HUES6 (cell line): Measurements from ENCODE around the gene SLC25A22.

Experiments
- H3K27ac ChIP-seq: 2 replicates; pipeline ENCODE4 v1.7.0; 2013; ENCODE audit warnings: low read depth, mild to moderate bottlenecking, low read length, inconsistent platforms
- H3K27me3 ChIP-seq: 2 replicates; pipeline ENCODE4 v1.6.1; 2013; ENCODE audit warnings: low read length; ENCODE audit not compliant: control insufficient read depth, insufficient read depth
- H3K36me3 ChIP-seq: 2 replicates; pipeline ENCODE4 v1.6.1; 2013; ENCODE audit warnings: low read length; ENCODE audit not compliant: control insufficient read depth, insufficient read depth
- H3K4me1 ChIP-seq: 2 replicates; pipeline ENCODE4 v1.6.1; 2013; ENCODE audit warnings: low read length; ENCODE audit not compliant: control insufficient read depth, insufficient read depth
- H3K4me3 ChIP-seq: 2 replicates; pipeline ENCODE4 v1.5.1; 2013; ENCODE audit warnings: low read depth, low read length
- H3K9ac ChIP-seq: one replicate; pipeline ENCODE4 v1.6.1; 2013; ENCODE audit warnings: mild to moderate bottlenecking, low read length
- H3K9me3 ChIP-seq: 2 replicates; pipeline ENCODE4 v1.6.1; 2013; ENCODE audit warnings: low read depth, low read length; ENCODE audit not compliant: control insufficient read depth, insufficient read depth

Gene SLC25A22

GRCh38 chr11:826836-827145 is 28.7 kb upstream of the SLC25A22 start:
- Histone ChIP-seq H3K27ac (no peak overlapping the region), H3K9me3 (no peaks in the 10 kb centered on the region), H3K9ac (no peak overlapping the region), H3K4me1 (peaks cover 41% of the 10 kb centered on the region), H3K27me3 (peaks cover 67% of the 10 kb centered on the region), H3K36me3 (peaks cover 15% of the 10 kb centered on the region; the same call in 1 of the 2 replicates), H3K4me3 (peak overlapping the region; percentile 51)

DNA sequence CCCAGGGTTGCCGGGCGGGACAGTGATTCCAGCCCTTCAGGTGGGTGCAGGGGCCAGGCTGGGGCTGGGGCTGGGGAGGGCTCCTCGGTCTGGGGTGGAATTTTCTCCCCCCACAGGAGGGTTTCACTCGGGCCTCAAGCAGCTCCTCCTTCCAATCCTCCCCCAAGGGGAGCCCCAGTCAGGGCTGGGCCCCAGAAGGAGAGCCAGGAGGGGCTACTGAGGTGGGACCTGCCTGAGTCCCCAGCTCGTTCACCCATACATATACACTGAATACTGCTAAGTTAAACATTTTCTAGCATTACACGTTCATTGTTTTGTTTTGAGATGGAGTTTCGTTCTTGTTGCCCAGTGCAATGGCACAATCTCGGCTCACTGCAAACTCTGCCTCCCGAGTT is 28.1 kb upstream of the SLC25A22 start:
- no peak overlapping the region for H3K9ac ChIP-seq
- peaks cover 16% of the 10 kb centered on the region; the same call in 1 of the 2 replicates for H3K36me3 ChIP-seq
- peaks cover 61% of the 10 kb centered on the region for H3K27me3 ChIP-seq
- H3K9me3 ChIP-seq = no peaks in the 10 kb centered on the region
- H3K4me1 ChIP-seq = peaks cover 35% of the 10 kb centered on the region
- peak overlapping the region; percentile 51; the same call in 1 of the 2 replicates for H3K4me3 ChIP-seq
- no peak overlapping the region for H3K27ac ChIP-seq

GRCh38 chr11:825366-826226 is 27.5 kb upstream of the SLC25A22 start:
- no peak overlapping the region for H3K4me3 ChIP-seq
- H3K27me3 ChIP-seq = peaks cover 55% of the 10 kb centered on the region
- no peak overlapping the region for H3K27ac ChIP-seq
- no peaks in the 10 kb centered on the region for H3K9me3 ChIP-seq
- H3K4me1 ChIP-seq = peaks cover 30% of the 10 kb centered on the region
- no peak overlapping the region for H3K9ac ChIP-seq
- peaks cover 16% of the 10 kb centered on the region; the same call in 1 of the 2 replicates for H3K36me3 ChIP-seq

GRCh38 chr11:824942-825341 is 26.9 kb upstream of the SLC25A22 start:
- peaks cover 49% of the 10 kb centered on the region for H3K27me3 ChIP-seq
- H3K36me3 ChIP-seq = peaks cover 16% of the 10 kb centered on the region; the same call in 1 of the 2 replicates
- no peak overlapping the region for H3K27ac ChIP-seq
- H3K4me3 ChIP-seq = no peak overlapping the region
- H3K4me1 ChIP-seq = peaks cover 26% of the 10 kb centered on the region
- no peaks in the 10 kb centered on the region for H3K9me3 ChIP-seq
- no peak overlapping the region for H3K9ac ChIP-seq

GRCh38 chr11:824292-824880 is 26.3 kb upstream of the SLC25A22 start:
- no peak overlapping the region for H3K27ac ChIP-seq
- no peak overlapping the region for H3K9ac ChIP-seq
- no peaks in the 10 kb centered on the region for H3K9me3 ChIP-seq
- H3K4me1 ChIP-seq = peaks cover 21% of the 10 kb centered on the region
- peak overlapping the region; percentile 14; the same call in 1 of the 2 replicates for H3K4me3 ChIP-seq
- H3K27me3 ChIP-seq = peaks cover 43% of the 10 kb centered on the region
- peaks cover 16% of the 10 kb centered on the region; the same call in 1 of the 2 replicates for H3K36me3 ChIP-seq

DNA sequence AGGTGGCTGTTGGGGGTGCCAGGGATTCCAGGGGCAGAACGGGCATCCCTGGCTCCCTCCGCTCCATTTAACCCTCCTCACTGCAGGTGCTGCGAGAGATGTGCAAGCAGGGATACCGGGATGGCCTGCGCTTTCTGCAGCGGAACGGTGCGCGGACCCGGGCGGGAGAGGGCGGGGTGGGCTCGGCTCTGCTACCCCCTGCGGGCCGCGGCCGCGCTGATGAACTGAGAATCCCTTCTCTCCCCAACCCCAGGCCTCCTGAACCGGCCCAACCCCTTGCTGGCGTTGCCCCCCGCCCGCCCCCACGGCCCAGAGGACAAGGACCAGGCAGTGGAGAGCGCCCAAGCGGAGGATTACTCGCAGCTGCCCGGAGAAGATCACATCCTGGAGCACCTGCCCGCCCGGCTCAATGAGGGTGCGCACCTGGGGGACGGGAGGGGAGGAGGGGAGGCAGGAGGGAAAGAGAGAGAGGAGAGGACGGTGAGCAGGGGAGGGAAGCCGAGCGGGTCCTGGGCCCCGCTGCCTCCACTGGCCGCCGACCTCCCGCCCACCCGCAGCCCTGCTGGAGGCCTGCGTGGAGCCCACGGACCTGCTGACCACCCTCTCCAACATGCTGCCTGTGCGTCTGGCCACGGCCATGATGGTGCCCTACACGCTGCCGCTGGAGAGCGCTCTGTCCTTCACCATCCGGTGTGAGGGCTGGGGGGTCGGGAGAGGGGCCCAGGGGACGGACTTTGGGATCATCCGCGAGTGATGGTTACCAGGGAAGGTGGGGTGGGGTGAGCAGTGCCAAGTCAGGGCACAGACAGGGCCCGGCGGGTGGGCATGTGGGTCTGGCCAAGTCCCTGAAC is 25.6 kb upstream of the SLC25A22 start:
- H3K27me3 ChIP-seq = peaks cover 36% of the 10 kb centered on the region
- no peak overlapping the region; the same call in 1 of the 2 replicates for H3K4me3 ChIP-seq
- no peaks in the 10 kb centered on the region for H3K9me3 ChIP-seq
- peaks cover 16% of the 10 kb centered on the region; the same call in 1 of the 2 replicates for H3K36me3 ChIP-seq
- no peak overlapping the region for H3K9ac ChIP-seq
- peaks cover 19% of the 10 kb centered on the region for H3K4me1 ChIP-seq
- H3K27ac ChIP-seq = no peak overlapping the region

- Histone ChIP-seq H3K4me1 (peaks cover 10% of the 10 kb centered on the region), H3K27ac (no peak overlapping the region), H3K9me3 (no peaks in the 10 kb centered on the region), H3K36me3 (peaks cover 16% of the 10 kb centered on the region; the same call in 1 of the 2 replicates), H3K9ac (no peak overlapping the region), H3K4me3 (no peak overlapping the region), H3K27me3 (peaks cover 17% of the 10 kb centered on the region; the same call in 1 of the 2 replicates)
Observed at GRCh38 chr11:821512-822371, 23.7 kb upstream of the SLC25A22 start.

DNA sequence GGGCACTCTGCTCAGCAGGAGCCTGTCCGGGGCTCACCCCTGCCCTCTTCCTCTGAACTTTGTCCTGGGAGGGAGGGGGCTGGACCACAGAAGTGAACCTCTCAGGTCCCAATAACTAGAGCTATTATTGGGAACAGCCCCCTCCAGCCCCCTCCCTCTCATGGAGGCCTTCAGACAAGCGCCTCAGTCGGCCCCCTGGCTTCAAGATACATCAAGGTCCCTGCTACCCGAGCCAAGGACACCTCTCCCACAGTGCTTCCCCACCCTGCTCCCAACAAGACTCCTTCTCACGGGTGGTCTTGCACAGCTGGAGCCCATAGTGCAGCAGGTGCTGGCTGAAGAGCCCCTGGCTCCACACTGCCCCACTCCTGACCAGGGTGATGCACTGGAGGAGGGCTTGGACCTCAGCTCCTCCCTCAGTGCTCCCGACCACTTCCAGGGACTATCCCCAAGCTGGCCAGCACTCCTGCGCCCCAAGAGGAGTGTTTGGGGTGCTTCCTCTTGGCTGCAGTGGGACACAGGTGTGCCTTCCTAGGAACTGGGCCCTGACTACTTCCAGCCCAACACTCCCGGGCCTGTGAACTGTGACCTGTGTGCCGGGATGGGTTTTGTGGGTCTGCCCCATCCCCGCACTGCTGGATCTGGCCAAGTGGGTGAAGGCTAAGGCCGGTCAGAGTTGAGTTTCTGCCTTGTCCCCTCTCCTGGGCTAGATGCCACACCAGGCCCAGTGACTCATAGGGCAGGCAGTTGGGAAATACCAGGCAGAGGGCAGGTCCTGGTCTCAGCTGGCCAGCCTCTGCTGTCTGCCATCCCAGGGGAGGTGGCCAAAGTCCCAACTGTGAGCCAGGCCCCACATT is 22.8 kb upstream of the SLC25A22 start:
- Histone ChIP-seq H3K4me3 (peak overlapping the region; percentile 86), H3K27me3 (peaks cover 9% of the 10 kb centered on the region; the same call in 1 of the 2 replicates), H3K27ac (no peak overlapping the region), H3K4me1 (peaks cover 10% of the 10 kb centered on the region), H3K9me3 (no peaks in the 10 kb centered on the region), H3K36me3 (peaks cover 16% of the 10 kb centered on the region; the same call in 1 of the 2 replicates), H3K9ac (no peak overlapping the region)

DNA sequence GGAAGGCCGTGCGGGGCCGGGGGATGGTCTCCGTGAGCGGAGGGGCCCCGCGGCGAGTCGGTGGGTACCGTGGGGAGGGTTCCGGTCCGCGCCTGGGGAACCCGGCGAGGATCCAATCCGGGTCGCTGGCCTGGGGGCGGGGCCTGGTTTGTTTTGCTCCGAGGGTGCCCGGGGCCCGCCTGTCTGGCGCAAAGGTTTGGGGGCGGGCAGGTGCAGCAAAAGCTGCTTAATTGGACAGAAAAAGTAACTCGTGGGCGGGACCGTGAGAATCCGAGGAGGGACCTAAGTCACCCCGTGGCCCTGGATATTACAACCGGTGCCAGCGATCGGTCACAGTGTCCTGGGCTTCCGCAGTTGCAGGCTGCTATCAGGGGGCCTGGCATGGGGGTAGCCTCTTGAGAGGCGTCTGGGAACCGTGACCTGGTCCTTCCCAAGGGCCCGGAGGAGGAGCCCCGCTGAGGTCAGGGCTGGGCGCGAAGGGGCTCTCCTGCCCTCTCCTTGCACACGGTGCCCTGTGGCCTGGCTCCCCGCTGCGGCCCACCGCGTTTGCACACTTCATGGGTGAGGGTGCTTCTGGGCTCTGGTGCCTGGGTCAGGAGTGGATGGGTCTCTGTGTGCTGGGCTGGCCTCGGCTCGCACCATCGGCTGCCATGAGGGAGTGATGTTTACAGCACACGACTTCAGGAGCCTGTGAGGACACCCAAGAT is 22.0 kb upstream of the SLC25A22 start:
- H3K27me3 ChIP-seq = peaks cover under 1% of the 10 kb centered on the region; the same call in 1 of the 2 replicates
- H3K4me1 ChIP-seq = peaks cover 10% of the 10 kb centered on the region
- H3K9me3 ChIP-seq = no peaks in the 10 kb centered on the region
- H3K27ac ChIP-seq = no peak overlapping the region
- H3K4me3 ChIP-seq = peak overlapping the region; percentile 86
- H3K36me3 ChIP-seq = peaks cover 16% of the 10 kb centered on the region; the same call in 1 of the 2 replicates
- H3K9ac ChIP-seq = peak overlapping the region; percentile 34
